Right ventricle myocardium inferior (tissue), 1 donor: ENCODE results near the gene WTAP. TPM values are rescaled to one million over a fixed set of nuclear protein-coding genes. Genes with fewer than 3 reads are reported as not detected.
"Not testable (repeated sequence)": the region's sequence is repeated elsewhere in the genome, so short reads cannot be mapped to it uniquely, and the experiment has no call there.

ENCODE experiments used
- ATAC-seq: fragments of 200-7000 bp; cut with Tn5 transposase; one replicate; pipeline ENCODE4 v1.9.1; 2020; ENCODE audit warnings: mild to moderate bottlenecking, moderate library complexity
- DNase-seq: peaks from one replicate; pipeline ENCODE4 v3.0.0; 2021; ENCODE audit errors: missing footprints
- intact Hi-C: fragments of 100-400 bp; cut with DNase I; formaldehyde crosslinking; loops from one replicate; pipeline ENCODE4 v1.11.0; 2022
- total RNA-seq: library from RNA; stranded (reverse); fragmentation: NEBNext Ultra II Directional; extraction: Animal tissue kit (Norgen Biotek cat#: 25700); gene quantifications from one replicate; pipeline ENCODE4 v1.2.1, GENCODE V29; 2021
- donor health status: DM: no; HTN: yes; CAD: no; lungs with severe emphysema.

The WTAP gene
- total RNA-seq, 1 donor from 2014 or later, result 45.9 TPM

DNA sequence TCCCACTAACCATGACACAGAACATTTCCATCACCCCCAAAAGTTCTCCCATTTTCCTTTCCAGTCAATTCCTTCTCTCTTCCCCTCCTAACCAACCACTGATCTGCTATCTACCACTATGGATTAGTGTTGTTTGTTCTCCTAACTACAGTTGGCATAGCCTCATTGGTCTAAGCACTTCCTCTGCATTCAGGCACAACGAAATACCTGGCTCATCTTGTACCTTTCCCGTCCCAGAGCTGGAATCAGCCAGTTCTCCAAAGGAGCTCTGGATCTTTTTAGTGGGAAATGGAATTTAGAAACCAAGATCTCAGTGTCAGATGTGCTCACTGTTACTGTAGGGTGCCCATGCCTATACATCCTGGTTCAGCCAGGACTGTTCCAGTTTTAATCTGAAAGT, 4.0 kb upstream of the WTAP start:
- ATAC-seq (no peak), DNase-seq (no peak)
- intact Hi-C loops, result no loop called here

DNA sequence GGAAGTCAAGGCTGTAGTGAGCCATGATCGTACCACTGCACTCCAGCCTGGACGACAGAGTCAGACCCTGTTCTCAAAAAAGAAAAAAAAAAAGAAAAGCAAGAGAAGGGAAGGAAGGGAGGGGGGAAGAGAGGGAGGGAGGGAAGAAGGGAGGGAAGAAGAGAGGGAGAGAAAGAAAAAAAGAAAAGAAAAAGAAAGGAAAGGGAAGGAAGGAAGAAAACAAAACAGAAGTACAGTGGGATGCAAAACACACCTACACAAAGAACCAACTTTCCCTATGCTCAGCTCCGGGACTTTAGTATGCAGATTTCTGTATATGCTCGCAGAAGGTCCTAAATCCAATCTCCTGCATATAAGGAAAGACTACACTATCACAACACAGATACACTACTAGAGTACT, 2.5 kb upstream of the WTAP start:
- intact Hi-C loops, result no loop called here
- ATAC-seq (no peak), DNase-seq (no peak)

- ATAC-seq, intact Hi-C loops, DNase-seq: not testable (repeated sequence)
Measured at GRCh38 chr6:159725208-159725607, 2.1 kb upstream of the WTAP start.

DNA sequence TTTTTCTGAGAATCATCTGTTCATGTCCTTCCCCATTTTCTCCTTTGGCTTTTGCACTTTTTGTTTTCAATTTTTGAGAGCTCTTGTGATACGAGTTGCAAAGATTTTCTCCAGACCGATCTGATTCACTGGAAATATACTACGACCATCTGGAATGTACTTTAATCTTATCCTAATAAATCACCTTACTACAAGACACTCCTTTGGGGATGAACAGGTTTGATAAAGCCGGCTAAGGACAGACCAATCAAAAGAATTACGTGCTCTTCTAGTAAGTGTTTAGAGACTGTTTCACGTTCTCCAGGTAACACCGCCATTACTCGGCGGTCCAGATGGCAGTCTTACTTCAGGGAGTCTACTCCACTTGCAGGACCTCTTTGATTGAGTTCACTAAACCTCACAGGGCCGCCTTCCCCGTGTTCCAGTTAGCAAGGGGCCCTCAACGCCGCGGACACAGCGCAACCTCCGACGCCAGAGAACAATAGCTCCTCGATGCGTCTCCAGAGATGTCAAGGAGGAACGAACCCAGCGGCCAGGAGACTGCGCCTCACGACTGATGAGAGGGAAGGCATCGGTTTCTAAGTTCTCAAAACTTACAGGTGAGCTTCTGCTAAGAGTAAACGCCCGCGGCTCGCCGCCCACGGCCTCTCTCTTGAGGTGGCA, 920 bp upstream of the WTAP start:
- DNase-seq, result no peak
- no peak for ATAC-seq
- intact Hi-C loops, result loop anchor here (2.0 kb wide), 1 partner anchor 34 kb away; no protein-coding TSS in a partner anchor

DNA sequence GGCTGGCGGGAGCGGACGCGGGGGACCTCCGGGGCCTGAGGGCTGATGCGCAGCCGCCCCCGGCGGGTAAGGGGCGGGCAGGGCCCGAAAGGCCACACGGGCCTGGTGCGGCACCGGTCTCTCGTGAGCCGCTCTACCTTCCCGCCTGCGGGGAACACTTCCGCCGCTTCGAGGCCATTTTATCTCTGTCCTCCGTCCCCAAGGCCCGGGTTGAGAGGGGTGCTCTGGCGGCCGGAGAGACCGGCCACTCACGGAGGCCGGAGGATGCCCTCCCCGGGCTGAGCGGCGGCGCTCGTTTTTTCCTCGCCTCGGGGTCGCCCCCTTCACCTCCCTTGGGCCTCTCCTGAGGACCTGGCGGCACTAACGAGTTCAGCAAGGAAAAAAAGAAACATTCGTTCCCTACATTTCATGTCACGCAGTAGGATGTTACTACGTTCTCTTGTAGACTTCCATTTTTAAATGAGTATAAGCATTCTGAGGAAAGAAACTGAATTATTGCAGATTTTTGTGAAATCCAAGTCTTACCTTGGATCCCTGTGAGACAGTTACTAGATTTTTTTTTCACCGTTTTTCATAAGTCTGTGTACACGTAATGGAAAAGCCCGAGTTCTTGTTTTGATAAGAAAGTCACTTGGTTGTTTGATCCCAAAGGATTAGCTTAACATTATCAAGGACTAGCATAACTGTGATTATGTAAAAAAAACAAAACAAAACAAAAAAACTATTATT, 575 bp downstream of the WTAP start:
- DNase-seq (no peak), ATAC-seq (peak; percentile 25)
- intact Hi-C loops, result loop anchor here (1.0 to 2.0 kb wide), 3 partner anchors 33 to 61 kb away; partner anchors contain the start of genes SOD2 and TCP1

GRCh38 chr6:159728531-159728964, 1.2 kb downstream of the WTAP start:
- DNase-seq, result no peak
- intact Hi-C loops, result loop anchor here (2.0 kb wide), 1 partner anchor 60 kb away; the partner anchor contains the start of gene TCP1
- no peak for ATAC-seq

- ATAC-seq (no peak), DNase-seq (no peak)
- intact Hi-C loops, result loop anchor here (2.0 kb wide), 1 partner anchor 59 kb away; the partner anchor contains the start of gene TCP1
Measured at GRCh38 chr6:159729598-159730331, 2.5 kb downstream of the WTAP start.

DNA sequence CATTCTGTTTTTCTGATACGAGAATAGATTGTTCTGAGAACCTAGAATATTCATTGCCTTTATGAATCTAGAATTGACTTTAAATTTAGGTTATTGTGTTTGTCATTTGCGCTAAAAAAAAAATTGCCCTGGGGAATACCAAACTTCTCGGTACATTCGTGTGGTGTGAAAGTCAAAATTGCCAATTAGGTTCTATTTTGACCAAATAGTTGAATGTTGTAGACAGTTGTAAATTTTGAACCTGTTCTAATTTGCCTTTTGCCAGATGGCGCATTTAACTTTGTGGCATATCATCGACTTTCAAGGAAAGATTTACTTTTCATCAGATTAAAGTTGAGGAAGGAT, 3.0 kb downstream of the WTAP start:
- no peak for DNase-seq
- intact Hi-C loops, result no loop called here
- no peak for ATAC-seq

DNA sequence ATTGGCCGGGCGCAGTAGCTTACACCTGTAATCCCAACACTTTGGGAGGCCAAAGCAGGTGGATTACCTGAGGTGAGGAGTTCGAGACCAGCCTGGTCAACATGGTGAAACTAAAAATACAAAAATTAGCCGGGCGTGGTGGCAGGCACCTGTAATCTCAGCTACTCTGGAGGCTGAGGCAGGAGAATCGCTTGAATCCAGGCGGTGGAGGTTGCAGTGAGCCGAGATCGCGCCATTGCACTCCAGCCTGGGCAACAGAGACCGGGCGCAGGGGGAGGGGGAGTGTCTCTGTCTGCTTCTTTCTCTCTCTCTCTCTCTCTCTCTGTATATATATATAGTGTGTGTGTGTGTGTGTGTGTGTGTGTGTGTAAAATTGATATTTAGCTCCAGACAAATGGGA, 5.2 kb downstream of the WTAP start:
- intact Hi-C loops, DNase-seq: not testable (repeated sequence)

DNA sequence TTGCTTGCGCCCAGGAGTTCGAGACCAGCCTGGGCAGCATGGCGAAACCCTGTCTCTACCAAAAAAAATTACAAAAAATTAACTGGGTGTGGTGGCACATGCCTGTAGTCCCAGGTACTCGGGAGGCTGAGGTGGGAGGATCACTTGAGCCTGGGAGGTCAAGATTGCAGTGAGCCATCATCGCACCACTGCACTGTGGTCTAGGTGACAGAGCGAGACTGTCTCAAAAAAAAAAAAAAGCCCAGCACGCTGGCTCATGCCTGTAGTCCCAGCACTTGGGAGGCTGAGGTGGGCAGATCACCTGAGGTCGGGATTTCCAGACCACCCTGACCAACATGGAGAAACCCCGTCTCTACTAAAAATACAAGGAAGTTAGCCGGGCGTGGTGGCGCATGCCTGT, 6.1 kb downstream of the WTAP start:
- ATAC-seq, DNase-seq, intact Hi-C loops: not testable (repeated sequence)

More for the DNA sequence above, 5.2 kb downstream of the WTAP start:
- ATAC-seq, result not testable (repeated sequence)

DNA sequence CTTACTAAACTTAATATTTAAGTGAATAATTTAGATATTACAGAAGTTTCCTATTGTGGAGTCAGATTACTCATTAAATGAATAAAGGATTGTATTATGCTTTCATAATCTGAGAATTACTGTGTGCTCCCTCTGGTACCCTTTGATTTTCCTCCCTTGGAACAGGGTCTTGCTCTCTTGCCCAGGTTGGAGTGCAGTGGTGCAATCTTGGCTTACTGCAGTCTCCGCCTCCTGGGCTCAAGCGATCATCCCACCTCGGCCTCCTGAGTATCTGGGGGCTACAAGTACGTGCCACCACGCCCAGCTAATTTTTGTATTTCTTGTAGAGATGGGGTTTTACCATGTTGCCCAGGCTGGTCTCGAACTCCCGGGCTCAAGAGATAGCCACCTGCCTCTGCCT, 9.6 kb downstream of the WTAP start:
- intact Hi-C loops, result no loop called here
- no peak for ATAC-seq

GRCh38 chr6:159739341-159739740, 12.0 kb downstream of the WTAP start:
- intact Hi-C loops, result no loop called here
- no peak for ATAC-seq
- DNase-seq, result no peak

More for the DNA sequence above, 9.6 kb downstream of the WTAP start:
- DNase-seq, result no peak

DNA sequence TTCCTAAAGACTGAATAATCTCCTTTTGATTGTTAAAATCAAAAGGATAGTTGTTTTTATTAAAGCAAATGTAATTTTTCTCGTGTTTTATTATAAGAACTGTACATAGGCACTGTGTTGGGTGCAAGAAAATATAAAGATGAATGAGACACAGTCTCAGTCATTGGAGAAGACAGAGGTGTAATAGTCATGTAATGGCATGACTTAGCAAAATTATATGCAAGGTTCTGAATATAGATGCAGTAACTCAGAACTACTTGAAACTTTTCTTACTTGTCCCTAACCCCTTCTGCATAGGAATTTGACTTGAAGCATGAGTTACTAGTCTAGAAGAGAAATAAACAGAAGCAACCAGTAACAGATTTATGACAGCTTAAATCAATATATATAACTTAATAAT, 14.9 kb downstream of the WTAP start:
- intact Hi-C loops, result no loop called here
- DNase-seq, result no peak
- ATAC-seq, result no peak

GRCh38 chr6:159745081-159745480, 17.8 kb downstream of the WTAP start:
- intact Hi-C loops, result loop anchor here (5.0 kb wide), 1 partner anchor 53 kb away; the partner anchor contains the start of gene SOD2
- DNase-seq, result no peak
- ATAC-seq, result no peak

GRCh38 chr6:159746759-159747158, 19.5 kb downstream of the WTAP start:
- intact Hi-C loops, result loop anchor here (1.0 to 5.0 kb wide), 2 partner anchors 15 to 54 kb away; partner anchors contain the start of gene SOD2
- DNase-seq, result no peak
- peak; percentile 70 for ATAC-seq

- ATAC-seq, DNase-seq: not testable (repeated sequence)
- intact Hi-C loops, result loop anchor here (5.0 kb wide), 1 partner anchor 56 kb away; the partner anchor contains the start of gene SOD2
Measured at GRCh38 chr6:159748127-159748526, 20.8 kb downstream of the WTAP start.

DNA sequence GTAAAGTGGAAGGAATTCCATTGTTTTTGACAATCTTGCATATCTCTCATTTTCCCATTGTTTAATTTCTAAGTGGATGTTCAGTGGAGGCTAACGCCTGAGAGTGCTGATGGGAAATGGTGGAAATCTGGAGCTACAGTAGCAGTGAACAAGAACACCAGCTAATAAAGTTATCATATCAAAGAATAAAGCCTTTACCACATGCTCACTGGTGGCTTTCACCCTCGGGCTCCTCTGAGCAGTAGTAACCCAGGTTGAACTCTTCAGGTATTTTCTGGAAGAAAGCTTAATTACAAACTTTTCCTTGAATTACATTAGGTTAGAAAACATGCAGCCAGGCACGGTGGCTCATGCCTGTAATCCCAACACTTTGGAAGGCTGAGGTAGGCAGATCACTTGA, 24.1 kb downstream of the WTAP start:
- intact Hi-C loops, result no loop called here
- no peak for DNase-seq
- ATAC-seq, result no peak

- intact Hi-C loops, result no loop called here
- DNase-seq (no peak), ATAC-seq (no peak)
Measured at GRCh38 chr6:159753081-159753872, 26.0 kb downstream of the WTAP start.
